ENCODE data around the gene DACT2. TPM values are rescaled to one million over a fixed set of nuclear protein-coding genes. Genes with fewer than 3 reads are reported as not detected.

Gene DACT2, protein sequence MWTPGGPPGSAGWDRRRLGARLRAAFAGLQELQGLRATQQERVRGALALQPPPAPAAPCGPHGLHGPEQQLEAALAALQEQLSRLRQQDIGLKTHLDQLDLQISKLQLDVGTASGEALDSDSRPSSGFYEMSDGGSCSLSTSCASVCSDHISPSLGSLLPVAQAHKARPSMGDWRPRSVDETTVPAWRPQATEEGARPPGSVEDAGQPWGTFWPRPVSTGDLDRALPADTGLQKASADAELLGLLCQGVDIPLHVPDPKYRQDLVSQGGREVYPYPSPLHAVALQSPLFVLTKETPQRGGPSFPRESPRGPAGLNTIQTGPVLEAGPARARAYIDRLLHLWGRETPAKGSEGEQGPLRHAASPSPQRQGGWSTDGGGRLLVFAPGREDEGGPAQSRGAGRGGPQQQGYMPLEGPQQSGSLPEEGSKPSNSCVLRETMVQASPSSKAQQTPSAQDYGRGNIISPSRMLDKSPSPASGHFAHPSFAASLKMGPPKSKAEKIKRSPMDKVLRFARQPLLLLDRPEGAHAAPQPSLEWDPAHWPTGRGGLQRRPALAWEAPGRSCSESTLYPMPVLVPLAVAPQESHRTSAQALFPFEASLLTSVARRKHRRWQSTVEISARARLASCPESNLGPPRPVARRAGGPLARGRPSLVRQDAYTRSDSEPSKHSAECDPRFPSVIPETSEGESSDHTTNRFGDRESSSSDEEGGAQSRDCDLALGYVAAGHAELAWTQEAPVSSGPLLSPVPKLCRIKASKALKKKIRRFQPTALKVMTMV
- total RNA-seq (2022; extraction: Qiagen RNA extraction) = 0.06 to 0.08 TPM (median 0.06 TPM) in 4 of 5 replicates, not detected in the other

DNA sequence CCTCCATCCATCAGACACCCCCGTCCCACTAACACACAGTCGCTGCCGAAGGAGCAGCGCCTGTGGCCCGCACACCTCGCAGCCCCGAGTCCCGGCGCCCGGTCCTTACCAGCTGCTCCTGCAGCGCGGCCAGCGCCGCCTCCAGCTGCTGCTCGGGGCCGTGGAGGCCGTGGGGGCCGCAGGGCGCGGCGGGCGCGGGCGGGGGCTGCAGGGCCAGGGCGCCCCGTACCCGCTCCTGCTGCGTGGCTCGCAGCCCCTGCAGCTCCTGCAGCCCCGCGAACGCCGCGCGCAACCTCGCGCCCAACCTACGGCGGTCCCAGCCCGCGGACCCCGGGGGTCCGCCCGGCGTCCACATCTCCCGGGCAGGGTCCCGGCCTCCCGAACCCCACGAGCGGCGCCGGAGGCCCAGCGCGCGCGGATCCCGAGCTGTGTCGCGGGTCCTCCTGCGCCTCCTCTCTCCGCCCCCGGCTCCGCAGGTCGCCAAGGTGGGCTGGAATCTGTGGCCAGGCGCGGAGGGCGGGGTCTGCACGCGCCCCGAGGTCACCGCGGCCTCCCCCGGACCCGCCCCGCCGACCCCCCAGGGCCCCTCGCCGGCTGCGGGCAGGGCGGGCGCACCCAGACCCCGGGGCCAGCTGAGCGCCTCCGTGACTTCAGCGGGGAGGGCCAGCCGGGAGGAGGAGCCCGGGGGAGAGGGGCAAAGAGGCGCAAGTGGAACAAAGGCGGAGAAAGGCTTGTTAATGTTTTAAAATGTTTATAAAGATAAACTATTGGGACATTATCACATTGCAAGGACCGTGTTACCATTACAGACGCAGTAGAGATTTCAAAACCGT, at the start of gene DACT2:
TSS of gene DACT2 (minus strand) at position 499 of the 833 bp plus-strand sequence. CDS start at position 355, 144 bp downstream.

Other genes with a start within 250 kb of the DACT2 start
- 0.01 to 0.05 TPM (median 0.02 TPM) in 3 of 5 replicates, not detected in the others for gene FRMD1, start 240.6 kb downstream of the DACT2 start, total RNA-seq (2022; extraction: Qiagen RNA extraction)
- gene SMOC2, start 121.4 kb upstream of the DACT2 start, total RNA-seq (2022; extraction: Qiagen RNA extraction) = 0.07 TPM in 1 of 5 replicates, not detected in the others

Data from A549 treated with dexamethasone at 1 μM for 4 hours (cell line).